Measurements from ENCODE around the gene RHOBTB1. TPM values are rescaled to one million over a fixed set of nuclear protein-coding genes. Genes with fewer than 3 reads are reported as not detected.
A peak's percentile ranks its signal among the peaks of the same experiment; 100 is the strongest.

RHOBTB1 gene
- total and polyA plus RNA-seq, 2 experiments from 2014 or later: 18.4 to 40.8 TPM

GRCh38 chr10:60911216-60911615 lies 32.8 kb downstream of the RHOBTB1 start:
- no peak for DNase-seq (ENCODE audit: low spot score)
- H3K36me3 ChIP-seq (replicated peaks; ENCODE audit: insufficient read depth, low read depth): no peaks in the 10 kb centered on the region
- no peak overlapping the region for H2AFZ ChIP-seq
- no peaks in the 10 kb centered on the region for H3K9me3 ChIP-seq (ENCODE audit: low read depth)
- H3K79me2 ChIP-seq: peaks cover 6% of the 10 kb centered on the region
- TF ChIP-seq EZH2 (IDR thresholded peaks at IDR 0.05; ENCODE audit: borderline replicate concordance): no peak
- no peak for TF ChIP-seq CTCF (IDR thresholded peaks at IDR 0.05; ENCODE audit: poor library complexity)
- TF ChIP-seq EZH2phosphoT487 (IDR thresholded peaks at IDR 0.05; ENCODE audit: low read depth, severe bottlenecking, unreplicated experiment): no peak
- H3K4me3 ChIP-seq: no peak overlapping the region
- H3K27ac ChIP-seq: no peak overlapping the region
- no peak overlapping the region for H3K4me2 ChIP-seq
- over 99% methylated on average over 16 of the region's 16 CpGs for WGBS (ENCODE audit: low lambda C conversion rate, missing lambda C conversion rate)
- H3K27me3 ChIP-seq: no peaks in the 10 kb centered on the region
- H3K9me2 ChIP-seq (replicated peaks; ENCODE audit: insufficient read depth): no peaks in the 10 kb centered on the region
- H3K4me1 ChIP-seq (ENCODE audit: insufficient read depth): no peaks in the 10 kb centered on the region
- H4K20me1 ChIP-seq (ENCODE audit: insufficient read depth, poor library complexity, severe bottlenecking): no peaks in the 10 kb centered on the region

- Histone ChIP-seq H3K9me3 (ENCODE audit: low read depth) (no peaks in the 10 kb centered on the region), H4K20me1 (ENCODE audit: insufficient read depth, poor library complexity, severe bottlenecking) (no peaks in the 10 kb centered on the region), H3K4me2 (no peak overlapping the region), H3K4me1 (ENCODE audit: insufficient read depth) (no peaks in the 10 kb centered on the region), H3K27ac (no peak overlapping the region), H3K27me3 (no peaks in the 10 kb centered on the region), H3K36me3 (replicated peaks; ENCODE audit: insufficient read depth, low read depth) (no peaks in the 10 kb centered on the region), H3K9me2 (replicated peaks; ENCODE audit: insufficient read depth) (no peaks in the 10 kb centered on the region), H2AFZ (no peak overlapping the region), H3K4me3 (no peak overlapping the region), H3K79me2 (peaks cover 6% of the 10 kb centered on the region)
- no peak for TF ChIP-seq CTCF (IDR thresholded peaks at IDR 0.05; ENCODE audit: poor library complexity)
- TF ChIP-seq EZH2 (IDR thresholded peaks at IDR 0.05; ENCODE audit: borderline replicate concordance): no peak
- TF ChIP-seq EZH2phosphoT487 (IDR thresholded peaks at IDR 0.05; ENCODE audit: low read depth, severe bottlenecking, unreplicated experiment): no peak
- 87% methylated on average over 5 of the region's 5 CpGs for WGBS (ENCODE audit: low lambda C conversion rate, missing lambda C conversion rate)
- no peak for DNase-seq (ENCODE audit: low spot score)
Observed at GRCh38 chr10:60910543-60910942, 33.4 kb downstream of the RHOBTB1 start.

- 73% methylated on average over 6 of the region's 6 CpGs for WGBS (ENCODE audit: low lambda C conversion rate, missing lambda C conversion rate)
- Histone ChIP-seq H3K36me3 (replicated peaks; ENCODE audit: insufficient read depth, low read depth) (no peaks in the 10 kb centered on the region), H3K27ac (peak overlapping the region; percentile 17), H3K4me1 (ENCODE audit: insufficient read depth) (no peaks in the 10 kb centered on the region), H3K27me3 (no peaks in the 10 kb centered on the region), H4K20me1 (ENCODE audit: insufficient read depth, poor library complexity, severe bottlenecking) (no peaks in the 10 kb centered on the region), H3K4me3 (no peak overlapping the region), H3K4me2 (no peak overlapping the region), H2AFZ (no peak overlapping the region), H3K9me3 (ENCODE audit: low read depth) (no peaks in the 10 kb centered on the region), H3K9me2 (replicated peaks; ENCODE audit: insufficient read depth) (no peaks in the 10 kb centered on the region), H3K79me2 (peaks cover 1% of the 10 kb centered on the region)
- TF ChIP-seq CTCF (IDR thresholded peaks at IDR 0.05; ENCODE audit: poor library complexity): no peak
- no peak for TF ChIP-seq EZH2phosphoT487 (IDR thresholded peaks at IDR 0.05; ENCODE audit: low read depth, severe bottlenecking, unreplicated experiment)
- DNase-seq (ENCODE audit: low spot score): no peak
Observed at GRCh38 chr10:60908896-60909295, 35.1 kb downstream of the RHOBTB1 start.

DNA sequence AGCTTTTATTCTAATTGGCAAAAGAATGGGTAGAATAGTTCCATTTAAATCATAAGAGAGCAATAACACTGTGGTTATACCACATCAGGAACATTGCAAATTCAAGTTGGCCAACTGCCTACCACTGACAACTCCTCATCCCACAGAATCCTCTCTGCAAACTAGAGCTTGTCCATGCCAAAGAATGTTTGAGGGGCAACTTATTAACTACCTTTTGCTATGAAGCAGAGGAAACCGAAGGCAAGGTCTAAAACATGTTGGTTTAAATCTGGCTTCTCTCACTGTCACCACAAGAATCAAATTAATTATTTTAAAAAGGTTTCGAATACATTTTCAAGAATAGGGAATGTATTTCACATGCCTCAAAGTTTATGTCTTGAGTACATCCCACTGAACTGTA lies 36.0 kb downstream of the RHOBTB1 start:
- no peaks in the 10 kb centered on the region for H3K4me1 ChIP-seq (ENCODE audit: insufficient read depth)

More for the DNA sequence above, 36.0 kb downstream of the RHOBTB1 start:
- Histone ChIP-seq H3K9me3 (ENCODE audit: low read depth) (no peaks in the 10 kb centered on the region), H3K9me2 (replicated peaks; ENCODE audit: insufficient read depth) (no peaks in the 10 kb centered on the region), H4K20me1 (ENCODE audit: insufficient read depth, poor library complexity, severe bottlenecking) (no peaks in the 10 kb centered on the region), H3K79me2 (peaks cover 3% of the 10 kb centered on the region), H2AFZ (no peak overlapping the region), H3K27ac (no peak overlapping the region), H3K36me3 (replicated peaks; ENCODE audit: insufficient read depth, low read depth) (no peaks in the 10 kb centered on the region), H3K27me3 (no peaks in the 10 kb centered on the region), H3K4me3 (no peak overlapping the region), H3K4me2 (no peak overlapping the region)
- no peak for DNase-seq (ENCODE audit: low spot score)
- TF ChIP-seq CTCF (IDR thresholded peaks at IDR 0.05; ENCODE audit: poor library complexity) (no peak), EZH2 (IDR thresholded peaks at IDR 0.05; ENCODE audit: borderline replicate concordance) (no peak), EZH2phosphoT487 (IDR thresholded peaks at IDR 0.05; ENCODE audit: low read depth, severe bottlenecking, unreplicated experiment) (no peak)
- WGBS (ENCODE audit: low lambda C conversion rate, missing lambda C conversion rate): 72% methylated on average over 2 of the region's 2 CpGs
